Measurements from ENCODE around the gene ARF5.

GRCh38 chr7:127612263-127612662, 24.1 kb downstream of the ARF5 start:
- TF ChIP-seq CTCF (conservative IDR thresholded peaks at IDR 0.05 in 1 of 2, IDR thresholded peaks at IDR 0.05 in 1 of 2; ENCODE audit: extremely low read depth in 1 of 2, insufficient read depth in 1 of 2, low read depth in 1 of 2, low read length in 2 of 2) (no peak), EZH2 (IDR thresholded peaks at IDR 0.05; ENCODE audit: borderline replicate concordance, low read length) (no peak)
